Loucy (cell line): Measurements from ENCODE around the gene SMIM12.

ENCODE experiments used
- EZH2phosphoT487 ChIP-seq: fragments of 200-600 bp; IDR thresholded peaks from 2 replicates; pipeline ENCODE4 v1.6.1; 2018; ENCODE audit warnings: antibody characterized with exemption, mild to moderate bottlenecking, moderate library complexity, borderline replicate concordance
- TF ChIP-seq, protein P1 (sequence below): fragments of 200-600 bp; sonication (generic); conservative IDR thresholded peaks from 2 replicates; pipeline ENCODE4 v1.5.1; 2014; ENCODE audit warnings: mild to moderate bottlenecking, antibody characterized with exemption, low read length

DNA sequence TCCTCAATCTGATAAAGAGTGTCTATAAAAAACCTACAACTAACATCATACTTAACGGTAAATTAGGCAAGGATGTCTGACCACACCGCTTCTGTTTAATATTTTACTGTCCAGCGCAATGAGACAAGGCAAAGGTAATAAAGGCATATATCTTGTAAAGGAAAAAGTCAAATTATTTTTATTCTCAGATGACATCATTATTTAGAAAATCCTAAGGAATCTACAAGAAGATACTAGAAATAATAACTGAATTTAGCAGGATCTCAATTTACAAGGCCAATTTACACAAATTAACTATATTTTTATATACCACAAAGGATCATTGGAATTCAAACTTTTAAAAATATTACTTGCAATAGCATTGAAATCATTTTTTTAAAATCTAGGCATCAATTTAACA lies 37.3 kb downstream of the SMIM12 start:
- TF ChIP-seq, protein P1, sequence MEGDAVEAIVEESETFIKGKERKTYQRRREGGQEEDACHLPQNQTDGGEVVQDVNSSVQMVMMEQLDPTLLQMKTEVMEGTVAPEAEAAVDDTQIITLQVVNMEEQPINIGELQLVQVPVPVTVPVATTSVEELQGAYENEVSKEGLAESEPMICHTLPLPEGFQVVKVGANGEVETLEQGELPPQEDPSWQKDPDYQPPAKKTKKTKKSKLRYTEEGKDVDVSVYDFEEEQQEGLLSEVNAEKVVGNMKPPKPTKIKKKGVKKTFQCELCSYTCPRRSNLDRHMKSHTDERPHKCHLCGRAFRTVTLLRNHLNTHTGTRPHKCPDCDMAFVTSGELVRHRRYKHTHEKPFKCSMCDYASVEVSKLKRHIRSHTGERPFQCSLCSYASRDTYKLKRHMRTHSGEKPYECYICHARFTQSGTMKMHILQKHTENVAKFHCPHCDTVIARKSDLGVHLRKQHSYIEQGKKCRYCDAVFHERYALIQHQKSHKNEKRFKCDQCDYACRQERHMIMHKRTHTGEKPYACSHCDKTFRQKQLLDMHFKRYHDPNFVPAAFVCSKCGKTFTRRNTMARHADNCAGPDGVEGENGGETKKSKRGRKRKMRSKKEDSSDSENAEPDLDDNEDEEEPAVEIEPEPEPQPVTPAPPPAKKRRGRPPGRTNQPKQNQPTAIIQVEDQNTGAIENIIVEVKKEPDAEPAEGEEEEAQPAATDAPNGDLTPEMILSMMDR: no peak
- no peak for TF ChIP-seq EZH2phosphoT487
